ENCODE results near the gene EIF2D. TPM values are rescaled to one million over a fixed set of nuclear protein-coding genes. Genes with fewer than 3 reads are reported as not detected.

EIF2D gene
- total RNA-seq, 1 experiment from 2014 or later = 83.6 TPM

DNA sequence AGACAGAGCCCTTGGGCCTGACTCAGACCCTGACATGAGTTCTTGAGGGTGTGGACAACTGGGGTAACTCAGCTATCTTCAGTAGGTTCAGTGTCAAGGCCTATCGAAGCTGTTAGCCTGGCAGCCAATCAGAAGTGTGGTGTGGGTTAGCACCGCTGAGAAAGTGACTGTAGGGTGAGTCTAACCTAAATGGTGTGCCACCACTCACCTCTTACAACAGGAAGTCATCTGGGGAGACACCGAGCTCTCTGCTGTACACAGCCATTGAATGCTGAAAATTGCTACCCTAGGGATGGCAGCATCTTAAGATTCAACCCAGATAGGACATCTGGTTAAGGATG, 60.3 kb downstream of the EIF2D start:
- no peak for DNase-seq (ENCODE audit: low read depth)

DNA sequence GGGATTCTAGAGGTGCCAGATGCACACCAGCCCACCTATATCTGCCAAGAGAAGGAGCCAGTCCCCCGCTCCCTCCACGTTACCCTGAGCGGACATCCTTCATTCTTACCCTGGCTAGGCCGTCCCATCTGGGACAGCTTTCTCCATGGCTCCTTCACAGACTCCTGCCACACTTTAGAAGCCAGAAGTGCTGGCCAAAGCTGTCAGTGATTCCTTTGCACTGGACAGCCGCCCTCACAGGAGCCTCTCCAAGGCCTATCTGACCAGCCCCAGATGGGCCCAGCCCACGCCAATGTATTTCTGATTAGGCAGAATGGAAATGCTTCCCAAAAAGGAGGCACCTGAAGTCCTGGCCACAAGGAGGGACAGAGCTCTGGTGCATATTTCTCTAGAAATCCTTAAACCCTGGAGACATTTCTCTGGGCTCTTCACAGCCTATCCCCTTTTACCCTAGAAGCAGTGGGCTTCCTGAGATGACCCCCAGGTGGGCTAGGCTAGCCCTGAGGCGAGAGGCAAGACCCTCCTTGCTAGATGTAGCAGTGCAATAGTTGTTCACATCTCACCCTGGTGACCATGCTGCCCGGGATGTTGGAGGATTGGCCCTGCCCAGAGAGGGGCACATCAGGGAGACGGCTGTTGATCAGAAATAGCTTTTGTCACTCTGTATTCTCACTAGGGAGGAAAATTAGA, 60.8 kb downstream of the EIF2D start:
- no peak for DNase-seq (ENCODE audit: low read depth)

DNA sequence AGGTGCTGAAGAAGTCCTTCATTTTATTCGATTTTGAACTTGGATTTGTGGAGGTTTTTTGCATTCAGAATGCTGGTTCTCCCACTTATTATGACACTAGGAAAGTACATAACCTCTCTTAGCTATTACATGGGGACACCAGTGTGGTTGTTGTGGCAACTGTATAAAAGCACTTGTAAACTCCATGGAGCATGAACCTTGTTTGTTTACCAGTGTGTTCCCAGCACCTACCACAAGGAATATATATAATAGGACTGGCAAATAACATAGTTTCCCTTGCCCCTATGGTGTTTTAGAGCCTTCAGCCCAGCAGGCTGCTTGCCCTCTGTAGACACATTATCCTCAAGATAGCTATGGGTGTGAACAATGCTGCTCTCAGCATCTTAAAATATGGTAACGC, 61.8 kb downstream of the EIF2D start:
- DNase-seq (ENCODE audit: low read depth) = no peak

DNA sequence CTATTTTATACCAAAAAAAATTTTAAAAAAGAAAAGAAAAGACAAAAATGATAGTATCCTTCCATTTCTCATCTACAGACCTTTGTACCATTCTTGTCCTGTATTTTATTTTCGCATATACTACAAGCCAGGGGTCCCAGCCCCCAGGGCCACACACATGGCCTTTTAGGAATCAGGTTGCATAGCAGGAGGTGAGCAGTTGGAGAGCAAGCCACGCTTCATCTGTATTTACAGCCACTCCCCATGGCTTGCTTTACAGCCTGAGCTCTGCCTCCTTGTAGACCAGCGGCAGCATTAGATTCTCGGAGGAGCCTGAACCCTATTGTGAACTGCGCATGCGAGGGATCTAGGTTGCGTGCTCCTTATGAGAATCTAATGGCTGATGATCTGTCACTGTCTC, 65.2 kb downstream of the EIF2D start:
- no peak for DNase-seq (ENCODE audit: low read depth)

DNA sequence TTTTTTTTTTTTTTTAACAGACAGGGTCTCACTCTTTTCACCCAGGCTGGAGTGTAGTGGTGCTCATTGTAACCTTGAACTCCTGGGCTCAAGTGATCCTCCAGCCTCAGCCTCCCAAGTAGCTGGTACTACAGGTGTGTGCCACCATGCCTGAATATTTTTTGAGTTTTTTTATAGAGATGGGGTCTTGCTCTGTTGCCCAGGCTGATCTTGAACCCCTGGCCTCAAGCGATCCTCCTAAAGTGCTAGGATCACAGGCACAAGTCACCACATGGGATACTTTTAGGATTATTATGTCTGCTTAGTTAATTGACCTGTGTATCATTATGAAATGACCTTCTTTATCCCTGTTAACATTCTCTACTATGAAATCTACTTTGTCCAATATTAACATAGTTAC, 66.9 kb downstream of the EIF2D start:
- no peak for DNase-seq (ENCODE audit: low read depth)

DNA sequence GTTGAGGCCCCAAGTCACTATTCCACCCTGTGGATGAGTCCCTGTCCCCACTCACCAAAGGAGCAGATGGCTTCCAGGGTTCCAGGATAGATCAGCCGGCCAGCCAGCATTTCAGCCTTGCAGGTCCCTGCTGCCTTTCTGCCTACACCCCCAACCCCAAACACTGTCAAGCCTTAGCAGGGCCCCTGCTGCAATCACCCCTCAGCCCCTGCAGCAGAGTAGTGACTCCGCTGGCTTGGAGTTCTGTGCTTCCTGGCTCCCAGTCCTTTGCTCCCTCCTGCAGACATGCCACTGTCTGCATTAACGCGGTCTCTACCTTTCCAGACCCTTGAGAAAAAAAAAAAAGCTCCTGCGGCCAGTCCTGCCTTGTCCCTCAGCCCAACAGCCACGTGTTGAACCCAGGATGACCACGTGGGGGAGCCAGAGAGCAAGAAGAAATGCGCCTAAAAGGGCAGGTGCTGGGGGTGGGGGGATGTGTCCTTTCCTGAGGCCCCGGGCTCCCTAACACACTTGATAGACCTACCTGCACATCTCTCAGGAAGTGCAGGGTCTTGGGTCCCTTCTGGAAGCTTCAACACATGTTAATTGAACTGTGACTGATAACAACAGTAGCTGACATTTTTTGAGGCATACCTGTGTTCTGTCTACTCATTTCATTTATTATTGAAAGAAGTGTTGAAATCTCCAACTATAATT, 67.6 kb downstream of the EIF2D start:
- DNase-seq (ENCODE audit: low read depth) = peak; percentile 61

Other genes starting within 250 kb of the EIF2D start
- 13.8 and 14.3 TPM in 2 replicates for gene IKBKE, start 142.0 kb downstream of the EIF2D start, total RNA-seq (2014; rRNA removed; shearing (Covaris generic))
- 8.5 and 9.0 TPM in 2 replicates for gene RASSF5, start 104.9 kb downstream of the EIF2D start, total RNA-seq (2014; rRNA removed; shearing (Covaris generic))
- 40.4 and 43.0 TPM in 2 replicates for gene DYRK3, start 23.1 kb upstream of the EIF2D start, total RNA-seq (2014; rRNA removed; shearing (Covaris generic))
- gene MAPKAPK2, start 72.4 kb upstream of the EIF2D start, total RNA-seq (2014; rRNA removed; shearing (Covaris generic)) = 41.7 and 51.1 TPM in 2 replicates
- 0.57 TPM in 1 of 2 replicates, not detected in the other for gene IL19, start 158.3 kb upstream of the EIF2D start, total RNA-seq (2014; rRNA removed; shearing (Covaris generic))
- gene IL10, start 160.0 kb upstream of the EIF2D start, total RNA-seq (2014; rRNA removed; shearing (Covaris generic)) = not detected in 2 replicates

Data from HT1080 (cell line).